A549 treated with AZD2906 at 1 μM for 4 hours (cell line): ENCODE measurements around the gene CDC25A. TPM values are rescaled to one million over a fixed set of nuclear protein-coding genes. Genes with fewer than 3 reads are reported as not detected.

Experiments used
- total RNA-seq: library from RNA; stranded (reverse); fragments of 200-300 nt; extraction: Qiagen RNA extraction; gene quantifications from 5 replicates; pipeline ENCODE4 v1.2.3, GENCODE V29; 2022

The CDC25A gene
- total RNA-seq = 8.4 to 9.3 TPM (median 8.9 TPM) in 5 replicates

DNA sequence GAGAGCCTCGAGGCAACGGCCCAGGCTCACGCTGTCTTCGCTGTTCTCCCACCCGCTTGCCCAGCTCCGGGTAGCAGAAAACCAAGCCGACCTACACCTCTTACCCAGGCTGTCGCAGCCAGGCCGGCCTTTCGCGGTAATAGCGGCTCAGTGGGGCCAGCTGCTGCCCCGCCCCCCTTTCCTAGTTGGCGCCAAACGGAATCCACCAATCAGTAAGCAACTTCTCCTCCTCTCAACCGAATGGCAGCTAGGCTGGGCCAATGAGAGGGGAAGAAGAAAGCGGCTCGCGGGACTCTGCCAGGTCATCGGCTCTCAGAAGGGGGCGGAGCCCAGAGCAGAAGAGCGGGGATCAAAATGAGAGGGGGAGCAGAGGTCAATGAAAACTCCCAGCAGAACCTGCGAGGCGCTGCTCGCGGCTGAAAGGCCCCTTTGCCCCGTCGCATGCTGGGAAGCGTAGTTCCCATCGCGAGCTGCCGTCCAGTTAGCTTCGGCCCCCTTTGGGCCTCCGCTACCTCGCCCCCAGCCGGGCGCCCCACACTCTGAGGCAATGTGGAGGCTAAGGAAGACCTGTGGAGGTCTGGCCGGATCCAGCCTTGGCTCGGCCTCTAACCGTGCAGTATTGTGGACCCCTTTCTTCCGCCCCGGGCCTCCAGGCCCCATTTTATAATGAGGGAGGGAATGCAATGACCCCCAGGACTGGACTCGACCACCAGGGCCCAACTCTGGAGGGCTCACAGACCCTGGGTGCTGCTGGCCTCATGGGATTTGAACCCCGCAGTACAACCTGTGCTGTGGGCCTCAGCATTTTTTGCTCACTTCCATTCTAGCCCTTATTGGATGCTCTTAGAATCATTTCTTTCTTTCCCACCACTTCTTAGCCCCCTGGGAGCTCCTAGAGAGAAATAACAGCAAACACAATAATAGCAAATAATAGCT, at the start of gene CDC25A:
TSS of gene CDC25A (minus strand) at position 152 of the 936 bp plus-strand sequence. CDS start 470 bp downstream, outside the sequence.

GRCh38 chr3:48222616-48223513, 34.6 kb upstream of the CDC25A start, which contains the start of gene CAMP:
TSS of gene CAMP (plus strand) at chr3:48223495. CDS start at chr3:48223512, 17 bp downstream.

Other genes with a start within 250 kb of the CDC25A start
- gene MAP4, start 172.0 kb downstream of the CDC25A start, total RNA-seq = 94.3 to 104 TPM (median 102 TPM) in 5 replicates
- 0.12 to 0.18 TPM in 2 of 5 replicates, not detected in the others for gene CAMP, start 35.1 kb upstream of the CDC25A start, total RNA-seq
- 2.0 to 2.8 TPM (median 2.4 TPM) in 5 replicates for gene ZNF589, start 52.7 kb upstream of the CDC25A start, total RNA-seq
- 22.2 to 32.8 TPM (median 25.5 TPM) in 5 replicates for gene NME6, start 113.0 kb upstream of the CDC25A start, total RNA-seq
- not detected in 5 replicates for gene SPINK8, start 145.2 kb upstream of the CDC25A start, total RNA-seq
- gene FBXW12, start 183.8 kb upstream of the CDC25A start, total RNA-seq = not detected in 5 replicates
- 12.2 to 18.1 TPM (median 14.4 TPM) in 5 replicates for gene PLXNB1, start 241.7 kb upstream of the CDC25A start, total RNA-seq